ENCODE measurements around the gene GLOD5.

Gene GLOD5

DNA sequence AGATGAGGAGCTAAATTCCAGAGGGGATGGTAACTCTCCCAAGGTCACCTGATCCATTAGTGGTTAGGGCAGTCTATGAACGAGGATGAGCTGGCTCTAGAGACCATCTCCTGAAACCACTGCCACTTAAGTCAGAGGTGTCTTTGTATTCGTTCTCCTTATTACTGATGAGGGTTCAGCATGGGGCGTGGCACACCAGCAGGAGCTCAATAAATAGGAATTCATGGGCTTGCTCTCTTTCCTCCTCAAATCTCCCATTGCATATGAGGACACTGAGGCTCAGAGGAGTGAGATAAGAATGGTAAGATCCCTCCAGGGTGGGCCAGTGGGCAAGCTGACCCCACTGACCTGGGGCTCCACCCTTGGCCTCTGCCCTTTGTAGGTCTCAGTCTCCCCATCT lies 23.2 kb downstream of the GLOD5 start:
- H3K4me3 ChIP-seq (ENCODE audit: control insufficient read depth, low read depth, low read length) = no peak overlapping the region
- TF ChIP-seq CTCF (conservative IDR thresholded peaks at IDR 0.05; ENCODE audit: control insufficient read depth, insufficient read depth, low read depth, low read length) = no peak
- DNase-seq (ENCODE audit: low read depth) = no peak

- TF ChIP-seq CTCF (conservative IDR thresholded peaks at IDR 0.05; ENCODE audit: control insufficient read depth, insufficient read depth, low read depth, low read length) = no peak
- no peak for DNase-seq (ENCODE audit: low read depth)
These were observed 23.6 kb downstream of the GLOD5 start for GRCh38 chrX:48785186-48785539.

DNA sequence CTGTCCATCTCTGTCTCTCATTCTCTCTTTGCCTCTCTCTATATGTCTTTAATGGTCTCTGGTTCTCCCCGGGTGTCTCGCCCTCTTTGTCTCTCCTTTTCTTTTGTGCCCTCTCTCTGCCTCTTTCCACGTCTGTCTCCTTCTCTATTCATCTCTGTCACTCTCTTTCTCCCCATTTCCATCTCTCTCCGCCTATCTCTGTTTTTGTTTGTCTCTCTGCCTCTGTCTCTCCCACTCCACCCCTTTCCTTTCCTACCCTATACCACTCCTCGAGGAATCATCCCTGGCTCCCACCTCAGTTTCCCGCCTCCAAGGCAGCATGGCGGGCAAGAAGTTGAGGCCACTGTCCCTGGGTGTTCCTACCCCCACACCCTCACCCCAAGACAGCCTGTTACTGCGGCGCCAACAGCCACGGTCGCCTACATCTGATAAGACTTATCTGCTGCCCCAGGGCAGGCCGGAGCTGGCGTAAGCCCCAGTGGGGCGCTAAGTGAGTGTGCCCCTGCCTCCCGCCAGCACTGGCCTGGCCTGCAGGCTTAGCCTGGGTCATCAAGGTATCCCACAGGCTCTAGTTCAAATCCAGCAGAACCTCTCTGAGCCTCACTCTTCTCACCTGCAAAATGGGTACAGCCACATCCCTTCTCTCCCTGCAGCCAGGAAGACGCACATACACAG lies 24.1 kb downstream of the GLOD5 start:
- no peak for TF ChIP-seq CTCF (conservative IDR thresholded peaks at IDR 0.05; ENCODE audit: control insufficient read depth, insufficient read depth, low read depth, low read length)
- no peak overlapping the region for H3K4me3 ChIP-seq (ENCODE audit: control insufficient read depth, low read depth, low read length)
- no peak for DNase-seq (ENCODE audit: low read depth)

More at GRCh38 chrX:48785186-48785539, 23.6 kb downstream of the GLOD5 start:
- H3K4me3 ChIP-seq (ENCODE audit: control insufficient read depth, low read depth, low read length) = no peak overlapping the region

- no peak for TF ChIP-seq CTCF (conservative IDR thresholded peaks at IDR 0.05; ENCODE audit: control insufficient read depth, insufficient read depth, low read depth, low read length)
- no peak within 1 kb of the TSS for H3K4me3 ChIP-seq (ENCODE audit: control insufficient read depth, low read depth, low read length)
- DNase-seq (ENCODE audit: low read depth) = no peak
These were observed 24.8 kb downstream of the GLOD5 start, which contains the start of gene GATA1 for GRCh38 chrX:48786341-48786800. TSS of gene GATA1 (plus strand) at chrX:48786590. CDS start at chrX:48791110, 4,520 bp downstream.

DNA sequence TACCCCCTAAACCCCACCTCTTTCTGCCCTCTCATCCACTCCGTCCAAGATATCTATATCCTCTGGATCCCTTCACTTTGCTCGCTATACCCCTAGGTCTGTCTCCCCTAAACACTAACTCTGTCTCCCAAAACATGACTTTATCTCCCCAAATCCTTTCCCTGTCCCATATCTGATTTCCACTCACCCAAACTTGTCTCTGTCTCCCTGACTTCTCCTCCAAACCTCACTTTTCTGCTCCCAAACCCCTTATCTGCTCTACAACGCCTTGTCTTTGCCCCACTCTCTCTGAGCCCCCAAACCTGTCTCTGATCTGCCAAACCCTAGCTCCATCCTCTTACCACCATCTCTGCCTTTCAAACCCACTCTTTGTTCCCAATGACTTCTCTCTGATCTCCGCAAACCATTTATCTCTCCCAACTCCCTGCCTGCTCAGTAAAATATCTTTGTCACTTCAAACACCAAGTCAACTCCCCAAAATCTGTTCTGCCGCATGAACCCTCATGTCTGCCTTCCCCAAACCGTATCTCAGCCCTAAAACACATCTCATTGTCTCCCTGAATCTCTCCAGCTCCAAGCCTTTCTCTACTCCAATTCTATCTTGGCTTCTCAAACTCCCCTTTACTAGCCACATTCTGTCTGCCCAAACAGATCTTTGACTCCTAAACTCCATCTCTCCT lies 25.4 kb downstream of the GLOD5 start:
- no peak for TF ChIP-seq CTCF (conservative IDR thresholded peaks at IDR 0.05; ENCODE audit: control insufficient read depth, insufficient read depth, low read depth, low read length)
- no peak for DNase-seq (ENCODE audit: low read depth)
- no peak overlapping the region for H3K4me3 ChIP-seq (ENCODE audit: control insufficient read depth, low read depth, low read length)

GRCh38 chrX:48787505-48788443 lies 26.2 kb downstream of the GLOD5 start:
- no peak for TF ChIP-seq CTCF (conservative IDR thresholded peaks at IDR 0.05; ENCODE audit: control insufficient read depth, insufficient read depth, low read depth, low read length)
- DNase-seq (ENCODE audit: low read depth) = no peak
- no peak overlapping the region for H3K4me3 ChIP-seq (ENCODE audit: control insufficient read depth, low read depth, low read length)
